GM21528 (cell line): Measurements from ENCODE around the gene EIF2D.
"Not testable (repeated sequence)": the region's sequence is repeated elsewhere in the genome, so short reads cannot be mapped to it uniquely, and the experiment has no call there.

Experiments
- ATAC-seq: cut with Tn5 transposase; IDR thresholded peaks from one replicate; pipeline ENCODE4 v1.9.1; 2021; ENCODE audit warnings: mild to moderate bottlenecking, moderate library complexity; ENCODE audit not compliant: unreplicated experiment, low FRiP score

EIF2D gene

DNA sequence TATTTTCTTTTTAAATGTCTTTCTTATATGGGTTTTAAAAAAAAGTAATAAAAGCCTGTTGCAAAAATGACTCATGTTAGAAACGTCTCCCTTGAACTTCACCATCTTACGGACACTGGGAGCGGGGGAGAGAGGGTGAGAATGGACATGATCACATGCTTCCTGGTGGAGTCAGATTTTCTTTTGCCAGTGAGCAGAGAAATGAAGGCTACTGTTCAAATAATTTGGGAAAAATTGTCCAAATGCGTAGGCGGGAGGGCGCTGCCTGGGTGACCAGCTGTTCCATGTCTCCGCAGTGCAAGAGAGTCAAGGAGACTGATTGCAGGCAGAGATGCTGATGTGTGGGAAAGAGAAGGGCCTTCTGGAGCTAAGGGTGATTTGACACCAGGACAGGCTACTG, 23.1 kb downstream of the EIF2D start:
- no peak for ATAC-seq

DNA sequence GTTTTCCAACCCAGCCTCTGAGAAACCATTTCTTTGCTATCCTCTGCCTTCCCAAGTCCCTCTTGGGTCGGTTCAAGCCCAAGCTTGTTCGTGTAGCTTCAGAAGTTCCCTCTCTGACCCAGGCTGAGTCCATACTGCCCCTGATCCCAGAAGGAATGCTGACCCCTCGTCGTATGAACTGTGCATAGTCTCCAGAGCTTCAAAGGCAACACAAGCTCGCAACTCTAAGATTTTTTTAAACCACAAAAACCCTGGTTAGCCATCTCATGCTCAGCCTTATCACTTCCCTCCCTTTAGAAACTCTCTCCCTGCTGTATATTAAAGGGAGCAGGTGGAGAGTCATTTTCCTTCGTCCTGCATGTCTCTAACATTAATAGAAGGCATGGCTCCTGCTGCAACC, 23.8 kb downstream of the EIF2D start:
- no peak for ATAC-seq

DNA sequence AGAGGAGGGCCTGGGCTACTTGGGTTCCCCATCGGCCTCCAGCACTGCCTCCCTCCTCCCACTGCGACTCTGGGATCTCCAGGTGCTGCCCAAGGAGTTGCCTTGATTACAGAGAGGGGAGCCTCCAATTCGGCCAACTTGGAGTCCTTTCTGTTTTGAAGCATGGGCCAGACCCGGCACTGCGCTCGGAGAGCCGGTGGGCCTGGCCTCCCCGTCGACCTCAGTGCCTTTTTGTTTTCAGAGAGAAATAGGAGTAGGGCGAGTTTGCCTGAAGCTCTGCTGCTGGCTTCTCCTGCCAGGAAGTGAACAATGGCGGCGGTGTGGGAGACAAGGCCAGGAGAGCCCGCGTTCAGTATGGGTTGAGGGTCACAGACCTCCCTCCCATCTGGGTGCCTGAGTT, 24.4 kb downstream of the EIF2D start:
- ATAC-seq, result no peak

DNA sequence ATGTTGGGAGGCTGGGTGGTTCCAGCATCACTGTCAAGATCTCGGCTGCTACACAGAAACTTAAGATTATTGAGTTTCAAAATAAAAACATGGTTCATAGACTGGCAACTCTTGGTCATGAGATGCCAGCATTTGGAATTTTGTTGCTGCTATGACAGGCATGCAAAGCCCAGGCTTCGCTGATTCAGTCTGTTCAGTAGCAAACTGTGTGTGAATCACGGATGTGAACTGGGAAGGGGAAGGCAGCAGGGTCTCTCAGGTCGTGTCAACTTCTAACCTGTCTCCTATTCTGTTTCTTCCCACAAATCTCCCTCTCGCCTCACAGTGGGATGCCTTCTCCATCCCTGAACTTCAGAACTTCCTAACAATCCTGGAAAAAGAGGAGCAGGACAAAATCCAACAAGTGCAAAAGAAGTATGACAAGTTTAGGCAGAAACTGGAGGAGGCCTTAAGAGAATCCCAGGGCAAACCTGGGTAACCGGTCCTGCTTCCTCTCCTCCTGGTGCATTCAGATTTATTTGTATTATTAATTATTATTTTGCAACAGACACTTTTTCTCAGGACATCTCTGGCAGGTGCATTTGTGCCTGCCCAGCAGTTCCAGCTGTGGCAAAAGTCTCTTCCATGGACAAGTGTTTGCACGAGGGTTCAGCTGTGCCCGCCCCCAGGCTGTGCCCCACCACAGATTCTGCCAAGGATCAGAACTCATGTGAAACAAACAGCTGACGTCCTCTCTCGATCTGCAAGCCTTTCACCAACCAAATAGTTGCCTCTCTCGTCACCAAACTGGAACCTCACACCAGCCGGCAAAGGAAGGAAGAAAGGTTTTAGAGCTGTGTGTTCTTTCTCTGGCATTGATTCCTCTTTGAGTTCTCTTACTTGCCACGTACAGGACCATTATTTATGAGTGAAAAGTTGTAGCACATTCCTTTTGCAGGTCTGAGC, 25.5 kb downstream of the EIF2D start:
- ATAC-seq, result no peak

DNA sequence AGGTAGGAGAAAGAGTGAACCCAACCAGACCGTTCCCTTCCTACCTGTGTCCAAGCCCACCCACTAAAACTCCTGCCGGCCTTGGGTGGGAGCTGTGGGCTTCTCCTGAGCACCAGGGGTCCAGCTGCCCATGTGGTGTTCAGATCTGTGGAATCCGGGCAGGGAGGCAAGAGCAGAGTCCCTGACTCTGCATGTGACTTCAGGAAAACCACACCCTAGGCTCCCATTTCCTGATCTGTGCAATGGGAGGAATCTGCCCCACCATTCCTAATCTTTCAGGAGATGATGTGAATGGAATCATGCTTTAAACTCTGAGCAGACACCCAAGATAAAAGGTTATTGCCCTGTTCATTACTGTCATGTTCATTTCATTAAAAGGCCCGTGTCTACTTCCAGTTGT, 27.6 kb downstream of the EIF2D start:
- no peak for ATAC-seq

DNA sequence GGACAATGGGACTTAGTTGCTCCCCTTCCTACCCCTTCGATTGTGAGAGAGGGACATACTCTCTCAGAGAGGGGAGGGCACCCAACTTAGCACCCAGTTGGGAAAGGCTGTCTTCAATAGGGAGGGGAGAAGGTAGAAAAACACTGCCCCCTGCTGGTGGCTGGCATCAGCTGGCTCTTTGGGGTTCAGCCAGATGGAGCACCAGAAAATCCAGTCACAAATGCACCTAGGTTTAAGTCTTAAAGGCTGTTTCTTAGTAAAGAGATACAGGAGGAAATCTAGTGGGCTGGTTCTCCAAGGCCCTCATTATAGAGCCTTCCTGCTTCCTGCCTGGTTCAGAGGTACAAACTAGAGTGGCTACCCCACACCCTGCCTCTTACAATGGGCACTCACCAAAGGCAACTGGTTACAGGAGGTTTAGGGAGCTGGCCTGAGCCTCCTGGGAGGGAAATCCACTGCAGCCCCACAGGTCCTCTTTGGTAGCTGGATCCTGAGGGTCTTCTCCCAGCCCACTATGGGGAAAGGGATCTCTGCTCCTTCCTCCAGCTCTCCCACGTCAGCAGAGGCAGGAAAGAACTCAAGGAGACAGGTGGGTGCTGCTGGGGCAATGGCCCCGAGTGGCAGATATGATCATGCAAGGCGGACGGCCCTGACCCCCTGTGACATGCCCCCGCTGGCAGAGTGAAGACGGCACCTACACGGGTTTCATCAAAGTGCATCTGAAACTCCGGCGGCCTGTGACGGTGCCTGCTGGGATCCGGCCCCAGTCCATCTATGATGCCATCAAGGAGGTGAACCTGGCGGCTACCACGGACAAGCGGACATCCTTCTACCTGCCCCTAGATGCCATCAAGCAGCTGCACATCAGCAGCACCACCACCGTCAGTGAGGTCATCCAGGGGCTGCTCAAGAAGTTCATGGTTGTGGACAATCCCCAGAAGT, 28.3 kb downstream of the EIF2D start:
- ATAC-seq, result no peak

DNA sequence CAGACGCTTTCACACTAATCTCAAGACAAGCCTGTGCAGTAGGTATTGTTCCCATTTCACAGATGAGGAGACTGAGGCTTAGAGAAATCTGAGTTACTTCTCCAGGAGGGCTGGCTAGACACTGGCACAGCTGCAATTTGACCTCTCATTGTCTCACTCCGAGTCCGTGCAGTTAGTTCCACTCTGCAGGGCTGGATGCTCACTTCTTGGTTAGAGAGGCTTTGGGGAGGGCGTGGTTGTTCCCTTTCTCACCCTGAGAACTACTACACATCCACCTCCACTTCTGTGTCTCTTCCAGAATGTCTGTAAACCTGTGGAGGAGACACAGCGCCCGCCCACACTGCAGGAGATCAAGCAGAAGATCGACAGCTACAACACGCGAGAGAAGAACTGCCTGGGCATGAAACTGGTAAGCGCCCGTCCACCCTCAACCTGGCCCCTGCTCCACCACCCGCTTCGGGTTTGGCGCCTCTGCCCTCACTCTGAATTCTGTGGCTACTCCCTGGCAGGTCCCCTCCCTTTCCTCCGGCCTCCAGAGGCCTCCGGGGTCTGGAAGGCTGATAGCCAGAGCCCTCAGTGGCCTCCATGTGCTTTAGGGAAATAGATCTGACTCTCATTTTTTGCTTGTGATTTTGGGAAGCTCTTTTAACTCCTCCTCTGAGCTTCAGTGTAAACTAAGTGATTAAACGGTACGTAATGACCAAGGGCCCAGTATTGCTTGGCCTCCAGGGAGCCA, 29.1 kb downstream of the EIF2D start:
- no peak for ATAC-seq

DNA sequence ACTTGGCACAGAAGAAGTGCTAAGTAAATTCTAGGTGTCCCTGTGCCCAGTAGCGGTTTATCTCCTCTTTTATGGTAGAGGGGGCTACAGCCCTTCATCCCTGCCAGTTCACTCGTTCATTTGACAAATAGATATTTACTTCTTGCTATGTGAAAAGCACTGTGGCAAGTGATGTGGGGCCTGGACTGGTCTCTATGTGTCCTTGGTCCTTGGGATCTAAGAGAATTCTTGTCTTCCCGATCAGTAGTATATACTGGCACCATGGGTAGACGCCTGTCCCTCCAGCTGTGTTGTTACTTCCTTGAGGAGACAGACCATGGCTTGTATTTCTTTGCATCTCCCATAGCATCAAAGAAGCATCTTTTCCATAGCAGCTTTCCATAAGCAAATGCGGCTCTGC, 29.7 kb downstream of the EIF2D start:
- ATAC-seq, result no peak

DNA sequence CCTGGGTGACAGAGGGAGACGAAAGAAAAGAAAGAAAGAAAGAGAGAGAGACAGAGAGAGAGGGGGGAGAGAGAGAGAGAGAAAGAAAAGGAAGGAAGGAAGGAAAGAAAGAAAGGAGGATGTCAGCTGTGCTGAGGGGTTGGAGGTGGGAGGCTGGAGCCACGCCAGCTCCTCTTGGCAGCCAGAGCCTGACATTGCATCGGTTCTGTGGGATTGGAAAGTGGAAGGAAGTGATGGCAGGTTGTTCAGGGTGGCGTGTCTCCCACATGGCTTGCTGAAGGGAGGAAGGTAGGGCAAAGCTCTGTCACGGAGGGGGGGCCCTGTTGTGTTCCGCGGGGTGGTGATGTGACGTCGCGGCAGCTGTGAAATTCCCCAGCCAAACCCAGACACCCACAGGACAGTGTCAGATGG, 30.7 kb downstream of the EIF2D start:
- no peak for ATAC-seq

DNA sequence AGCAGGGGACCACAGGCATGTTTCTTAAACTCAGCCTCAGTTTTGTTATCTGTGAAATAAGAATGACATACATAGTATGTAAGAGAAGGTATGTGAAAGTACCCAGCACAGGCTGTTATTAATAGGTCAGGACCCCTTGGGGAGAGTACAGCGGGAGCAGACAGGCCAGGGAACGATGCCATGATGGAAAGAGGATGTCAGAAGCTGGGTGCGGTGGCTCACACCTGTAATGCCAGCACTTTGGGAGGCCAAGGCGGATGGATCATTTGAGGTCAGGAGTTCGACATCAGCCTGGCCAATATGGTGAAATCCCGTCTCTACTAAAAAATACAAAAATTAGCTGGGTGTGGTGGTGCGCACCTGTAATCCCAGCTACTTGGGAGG, 31.2 kb downstream of the EIF2D start:
- ATAC-seq, result not testable (repeated sequence)

DNA sequence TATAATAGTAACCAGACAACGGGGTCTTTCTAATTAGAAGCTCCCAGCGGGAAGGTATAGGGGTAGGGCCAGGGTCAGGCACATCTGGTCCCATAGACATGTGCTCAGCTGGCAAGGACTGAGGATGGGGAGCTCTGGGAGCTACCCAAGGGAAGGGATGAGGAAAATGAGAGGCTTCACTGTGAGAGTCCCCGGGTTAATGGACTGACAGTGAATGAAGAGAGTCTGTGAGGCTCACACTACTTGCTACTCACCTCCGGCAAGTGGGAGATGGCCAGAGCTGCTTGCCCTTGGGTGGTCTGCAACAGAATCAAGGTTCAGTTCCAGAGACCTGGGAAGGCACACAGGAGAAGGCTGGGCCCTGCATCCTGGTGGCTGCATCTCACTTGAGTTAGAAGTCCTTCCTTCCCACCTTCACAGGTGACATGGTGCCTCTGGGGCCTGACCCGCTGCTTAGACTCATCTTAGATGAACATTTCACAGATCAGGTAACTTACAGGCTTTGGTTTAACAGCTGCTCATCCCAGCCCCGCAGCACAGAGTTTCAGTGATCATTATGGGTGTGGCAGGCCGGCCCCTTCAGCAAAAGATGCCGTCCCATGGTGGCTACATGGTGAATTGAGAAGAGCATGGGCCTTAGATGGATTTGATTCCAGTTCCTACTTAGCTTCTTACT, 31.7 kb downstream of the EIF2D start:
- ATAC-seq, result no peak

DNA sequence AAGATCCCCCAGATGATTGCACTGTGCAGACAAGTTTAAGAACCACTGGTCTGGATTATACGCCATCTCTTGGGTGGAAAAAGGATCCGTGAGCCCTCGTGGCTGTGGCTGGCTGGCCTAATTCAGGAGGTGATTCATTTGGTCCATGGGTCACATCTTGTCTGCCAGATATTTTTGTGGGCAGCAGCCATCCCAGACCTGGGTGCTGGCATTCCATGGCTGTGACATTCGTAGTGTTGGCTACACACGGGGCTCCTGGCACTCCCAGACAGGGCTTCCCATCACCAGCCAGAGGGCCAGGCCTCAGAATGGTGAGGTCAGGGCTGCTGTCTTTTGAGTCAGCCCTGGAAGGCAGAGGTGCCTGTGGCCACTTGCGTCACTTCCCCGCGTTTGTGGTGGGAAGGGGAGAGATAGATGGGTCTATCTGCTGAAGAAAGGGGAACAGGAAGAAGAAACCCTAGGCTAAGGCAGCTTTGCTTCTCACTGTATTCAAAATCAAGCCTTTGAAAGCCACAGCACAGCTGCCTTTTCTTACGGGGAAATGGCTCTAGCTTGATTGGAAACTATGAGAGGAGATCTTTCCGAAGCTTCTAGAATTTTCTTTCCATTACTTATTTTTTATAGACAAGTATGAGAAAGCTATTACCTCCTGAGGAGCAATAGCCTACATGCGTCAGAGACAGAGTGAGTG, 32.4 kb downstream of the EIF2D start:
- peak; percentile 83 for ATAC-seq

DNA sequence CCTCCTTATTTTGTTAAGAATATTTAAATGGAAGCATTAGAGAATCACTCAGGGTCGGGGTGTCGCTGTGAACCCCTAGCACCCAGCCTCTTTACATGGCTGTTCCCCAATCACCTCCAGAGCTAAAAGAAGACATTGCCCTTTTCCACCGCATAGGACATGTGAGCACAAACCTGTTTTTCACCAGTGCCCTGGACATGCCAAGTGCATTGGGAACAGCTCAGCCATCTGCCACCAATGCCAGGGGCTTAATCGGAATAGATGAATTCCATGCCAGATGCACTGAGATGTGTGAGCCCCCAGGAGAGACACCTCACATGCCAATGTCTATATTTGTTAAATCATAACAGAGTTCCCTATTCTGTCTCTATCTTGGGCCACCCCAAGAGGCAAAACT, 33.3 kb downstream of the EIF2D start:
- no peak for ATAC-seq

DNA sequence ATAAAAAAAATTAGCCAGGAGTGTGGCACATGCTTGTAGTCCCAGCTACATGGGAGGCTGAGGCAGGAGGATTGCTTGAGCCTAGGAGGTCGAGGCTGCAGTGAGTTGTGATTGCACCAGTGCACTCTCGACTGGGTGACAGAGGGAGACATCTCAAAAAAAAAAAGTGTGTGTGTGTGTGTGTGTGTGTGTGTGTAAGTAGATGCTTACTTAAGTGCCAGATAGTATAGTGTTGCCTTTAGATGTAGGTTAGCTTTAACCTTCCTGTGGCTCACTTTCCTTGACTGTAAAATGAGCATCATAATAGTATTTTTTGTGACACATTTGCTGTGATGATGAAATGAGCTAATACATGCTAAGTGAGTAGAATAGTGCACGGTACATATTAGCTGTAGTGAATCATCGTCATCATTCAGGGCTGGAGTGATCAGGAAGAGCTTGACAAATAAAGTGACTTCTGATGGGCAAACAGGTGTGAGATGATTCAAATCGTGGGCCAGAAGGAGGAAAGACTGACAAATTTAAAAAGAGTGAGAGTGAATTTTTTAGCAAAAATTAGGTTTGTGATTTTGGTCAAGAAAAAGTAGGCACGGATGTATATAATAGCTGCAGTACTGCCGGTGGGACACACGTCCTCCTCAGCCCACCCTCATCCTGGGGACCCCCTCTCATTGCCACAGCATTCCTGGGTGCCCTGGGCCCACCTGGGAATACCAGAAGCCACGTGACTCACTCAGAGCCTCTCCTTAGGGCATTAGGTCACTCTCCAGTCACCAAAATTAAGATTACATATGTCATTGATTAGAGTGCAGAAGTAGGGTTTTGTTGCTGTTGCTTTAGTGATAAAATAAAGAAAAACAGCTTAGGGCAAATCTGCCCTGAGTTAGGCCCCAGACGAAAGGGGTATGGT, 33.9 kb downstream of the EIF2D start:
- ATAC-seq, result no peak

DNA sequence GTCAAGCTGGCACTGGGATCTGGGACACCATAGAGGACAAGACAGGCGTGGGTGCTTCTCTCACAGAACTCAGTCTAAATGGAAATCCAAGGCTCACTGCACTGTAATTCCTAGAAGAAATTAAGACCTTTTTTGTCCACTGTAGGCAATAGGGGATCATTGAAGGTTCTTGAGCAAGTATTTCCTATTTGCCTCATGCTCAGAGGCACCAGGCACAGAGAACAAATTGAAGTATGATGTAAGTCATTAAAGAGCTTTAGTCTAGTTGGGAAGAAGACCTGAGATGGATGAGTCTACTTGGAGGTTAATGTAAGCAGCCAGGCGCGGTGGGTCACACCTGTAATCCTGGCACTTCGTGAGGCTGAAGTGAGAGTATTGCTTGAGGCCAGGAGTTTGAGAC, 34.6 kb downstream of the EIF2D start:
- no peak for ATAC-seq

DNA sequence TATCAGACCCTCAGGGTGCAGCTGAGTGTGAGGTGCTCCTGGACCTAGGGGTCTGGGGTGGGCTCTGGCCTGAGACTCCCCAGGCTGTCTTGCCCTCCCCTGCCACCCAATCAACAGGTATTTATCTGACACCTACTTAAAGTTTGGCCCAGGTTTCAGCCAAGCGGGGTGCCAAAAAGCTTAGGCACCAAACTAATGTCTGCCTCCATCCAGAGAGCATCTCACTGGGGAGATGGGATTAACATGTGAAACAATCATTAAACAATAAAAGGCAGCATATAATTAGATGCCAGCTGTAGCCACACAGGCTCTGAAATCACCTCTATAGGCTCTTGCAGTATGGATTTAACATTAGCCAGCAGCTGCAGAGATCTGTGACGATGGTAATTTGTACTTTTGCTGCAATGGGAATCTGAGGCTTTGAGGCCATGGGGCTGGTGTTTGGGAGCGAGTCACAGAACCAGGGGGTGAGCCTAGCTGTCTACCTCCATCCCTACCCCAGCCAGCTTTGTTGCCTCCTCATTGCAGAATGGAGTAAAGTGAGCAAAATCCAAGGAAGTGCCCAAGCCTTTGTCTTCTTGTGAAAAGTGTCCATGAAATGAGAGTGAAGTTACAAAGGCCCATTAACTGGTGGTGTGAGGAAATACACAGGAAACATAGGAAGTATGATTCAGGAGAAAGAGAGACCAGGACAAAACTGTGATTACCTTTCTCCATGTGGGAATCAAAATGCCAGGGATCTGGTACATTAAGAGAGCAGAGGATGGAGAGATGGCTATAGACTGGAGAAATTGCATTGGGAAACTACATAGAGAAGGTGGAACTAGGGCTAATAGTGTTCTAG, 36.1 kb downstream of the EIF2D start:
- no peak for ATAC-seq

DNA sequence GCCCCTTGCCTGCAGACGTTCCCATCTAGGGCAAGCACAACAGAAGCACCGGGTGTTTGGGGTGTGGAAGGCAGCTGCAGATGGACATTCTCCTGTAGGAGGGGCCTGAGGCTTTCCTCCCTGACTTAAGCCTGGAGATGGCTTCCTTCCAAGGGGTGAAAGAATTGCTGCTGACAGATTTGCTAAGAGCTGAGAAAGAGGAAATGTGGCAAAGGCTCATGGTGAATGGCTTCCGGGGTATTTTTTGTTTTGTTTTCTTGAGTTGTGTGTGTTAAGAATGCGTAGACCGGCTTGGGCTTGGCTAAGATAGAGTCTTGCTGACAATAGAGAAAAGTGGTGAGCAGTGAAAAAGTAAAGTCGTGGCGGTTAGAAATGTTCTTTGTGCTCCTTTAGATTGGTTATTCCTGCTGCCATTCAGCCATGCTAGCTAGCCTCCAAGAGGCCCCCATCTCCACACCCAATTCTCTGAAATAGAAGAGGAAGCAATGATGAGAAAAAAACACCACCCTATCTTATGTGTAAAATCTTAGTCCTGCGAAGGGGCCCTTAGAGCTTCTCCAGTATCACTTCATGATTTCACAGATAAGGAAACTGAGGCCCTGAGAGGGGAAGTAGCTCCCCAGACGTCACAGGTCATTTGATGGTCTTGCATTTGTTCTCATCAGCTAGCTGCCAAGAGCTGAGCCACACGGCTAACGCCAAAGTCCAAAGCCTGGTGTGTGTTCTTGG, 36.9 kb downstream of the EIF2D start:
- no peak for ATAC-seq
